ENCODE data around the gene POLH. TPM values are rescaled to one million over a fixed set of nuclear protein-coding genes. Genes with fewer than 3 reads are reported as not detected.

The POLH gene
- total and polyA plus RNA-seq, 2 donors (not counting 1 experiment from before 2014, with no cell fraction given), result 19.0 to 21.8 TPM

- Histone ChIP-seq H3K9me3 (ENCODE audit: control insufficient read depth, insufficient read depth, low read depth, low read length) (no peaks in the 10 kb centered on the region), H3K27me3 (ENCODE audit: control insufficient read depth, insufficient read depth, low read length) (no peaks in the 10 kb centered on the region), H3K4me2 (ENCODE audit: extremely low read depth, insufficient read depth, low read length) (peak within 1 kb of the TSS; percentile 97), H4K20me1 (ENCODE audit: control insufficient read depth, extremely low read depth, insufficient read depth, low read length) (no peaks in the 10 kb centered on the region), H3K36me3 (ENCODE audit: control insufficient read depth, insufficient read depth, low read length) (peaks cover 6% of the 10 kb centered on the region), H3K4me1 (ENCODE audit: control insufficient read depth, extremely low read depth, insufficient read depth, low read length) (peaks cover 4% of the 10 kb centered on the region), H3K27ac (ENCODE audit: insufficient read depth, low read length) (peak within 1 kb of the TSS; percentile 37), H3K9ac (ENCODE audit: insufficient read depth, low read length) (peak within 1 kb of the TSS; percentile 64), H3K4me3 (replicated peaks in 1 of 4; ENCODE audit: control extremely low read depth in 1 of 4, insufficient read depth in 1 of 4, low read depth in 3 of 4, low read length in 4 of 4) (peak within 1 kb of the TSS; percentile 31 to 94 (median 58)), H3K79me2 (ENCODE audit: control insufficient read depth, insufficient read depth, low read length) (peaks cover 28% of the 10 kb centered on the region), H2AFZ (ENCODE audit: low read length) (peak within 1 kb of the TSS; percentile 83)
- no peak for TF ChIP-seq CTCF (conservative IDR thresholded peaks at IDR 0.05 in 1 of 2, IDR thresholded peaks at IDR 0.05 in 1 of 2; ENCODE audit: low read depth in 1 of 2, low read length in 2 of 2)
- no peak for TF ChIP-seq EZH2 (IDR thresholded peaks at IDR 0.05; ENCODE audit: low read length, missing control alignments)
- DNase-seq (ENCODE audit: low read depth in 2 of 2), result peak; percentile 63
Observed at GRCh38 chr6:43635387-43636307, 59.7 kb downstream of the POLH start, which contains the start of gene MAD2L1BP. MAD2L1BP (plus strand) TSS chr6:43635840; CDS start chr6:43635876, 36 bp downstream.

- peaks cover 28% of the 10 kb centered on the region for H3K79me2 ChIP-seq (ENCODE audit: control insufficient read depth, insufficient read depth, low read length)
- DNase-seq (ENCODE audit: low read depth in 2 of 2), result peak; percentile 10 to 22
- H3K4me3 ChIP-seq (replicated peaks in 1 of 4; ENCODE audit: control extremely low read depth in 1 of 4, insufficient read depth in 1 of 4, low read depth in 3 of 4, low read length in 4 of 4), result peak overlapping the region; percentile 31 to 94 (median 58)
- H3K9ac ChIP-seq (ENCODE audit: insufficient read depth, low read length), result peak overlapping the region; percentile 64
- no peaks in the 10 kb centered on the region for H4K20me1 ChIP-seq (ENCODE audit: control insufficient read depth, extremely low read depth, insufficient read depth, low read length)
- H3K4me1 ChIP-seq (ENCODE audit: control insufficient read depth, extremely low read depth, insufficient read depth, low read length), result peaks cover 2% of the 10 kb centered on the region
- TF ChIP-seq CTCF (conservative IDR thresholded peaks at IDR 0.05 in 1 of 2, IDR thresholded peaks at IDR 0.05 in 1 of 2; ENCODE audit: low read depth in 1 of 2, low read length in 2 of 2) (no peak), EZH2 (IDR thresholded peaks at IDR 0.05; ENCODE audit: low read length, missing control alignments) (no peak)
- peak overlapping the region; percentile 97 for H3K4me2 ChIP-seq (ENCODE audit: extremely low read depth, insufficient read depth, low read length)
- H3K27ac ChIP-seq (ENCODE audit: insufficient read depth, low read length), result peak overlapping the region; percentile 37
- no peaks in the 10 kb centered on the region for H3K9me3 ChIP-seq (ENCODE audit: control insufficient read depth, insufficient read depth, low read depth, low read length)
- no peaks in the 10 kb centered on the region for H3K27me3 ChIP-seq (ENCODE audit: control insufficient read depth, insufficient read depth, low read length)
- no peak overlapping the region for H2AFZ ChIP-seq (ENCODE audit: low read length)
- H3K36me3 ChIP-seq (ENCODE audit: control insufficient read depth, insufficient read depth, low read length), result peaks cover 6% of the 10 kb centered on the region
Observed at GRCh38 chr6:43636308-43636659, 60.3 kb downstream of the POLH start.

DNA sequence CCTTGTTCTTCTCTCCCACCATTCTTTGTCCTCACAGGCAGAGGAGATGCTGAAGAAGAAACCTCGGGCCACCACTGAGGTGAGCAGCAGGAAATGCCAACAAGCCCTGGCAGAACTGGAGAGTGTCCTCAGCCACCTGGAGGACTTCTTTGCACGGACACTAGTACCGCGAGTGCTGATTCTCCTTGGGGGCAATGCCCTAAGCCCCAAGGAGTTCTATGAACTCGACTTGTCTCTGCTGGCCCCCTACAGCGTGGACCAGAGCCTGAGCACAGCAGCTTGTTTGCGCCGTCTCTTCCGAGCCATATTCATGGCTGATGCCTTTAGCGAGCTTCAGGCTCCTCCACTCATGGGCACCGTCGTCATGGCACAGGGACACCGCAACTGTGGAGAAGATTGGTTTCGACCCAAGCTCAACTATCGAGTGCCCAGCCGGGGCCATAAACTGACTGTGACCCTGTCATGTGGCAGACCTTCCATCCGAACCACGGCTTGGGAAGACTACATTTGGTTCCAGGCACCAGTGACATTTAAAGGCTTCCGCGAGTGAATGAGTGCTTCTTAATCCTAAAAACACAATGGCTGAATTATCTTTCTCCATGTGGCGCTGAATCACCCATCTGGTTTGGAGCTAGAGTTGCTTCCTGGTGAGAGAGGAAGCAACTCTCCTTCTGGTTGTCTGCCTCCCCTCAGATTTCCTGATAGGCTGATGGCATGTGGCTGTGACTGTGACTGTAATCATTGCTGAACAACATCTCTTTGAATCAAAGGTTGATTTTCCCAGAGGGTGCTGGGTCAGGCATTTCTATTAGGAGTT lies 64.2 kb downstream of the POLH start:
- peaks cover 28% of the 10 kb centered on the region for H3K79me2 ChIP-seq (ENCODE audit: control insufficient read depth, insufficient read depth, low read length)
- H3K27me3 ChIP-seq (ENCODE audit: control insufficient read depth, insufficient read depth, low read length), result no peaks in the 10 kb centered on the region
- peaks cover 2% of the 10 kb centered on the region for H3K4me1 ChIP-seq (ENCODE audit: control insufficient read depth, extremely low read depth, insufficient read depth, low read length)
- H3K9ac ChIP-seq (ENCODE audit: insufficient read depth, low read length), result no peak overlapping the region
- no peaks in the 10 kb centered on the region for H3K9me3 ChIP-seq (ENCODE audit: control insufficient read depth, insufficient read depth, low read depth, low read length)
- no peak for DNase-seq (ENCODE audit: low read depth in 2 of 2)
- H3K4me3 ChIP-seq (replicated peaks in 1 of 4; ENCODE audit: control extremely low read depth in 1 of 4, insufficient read depth in 1 of 4, low read depth in 3 of 4, low read length in 4 of 4), result no peak overlapping the region
- no peaks in the 10 kb centered on the region for H4K20me1 ChIP-seq (ENCODE audit: control insufficient read depth, extremely low read depth, insufficient read depth, low read length)
- H3K36me3 ChIP-seq (ENCODE audit: control insufficient read depth, insufficient read depth, low read length), result peaks cover 8% of the 10 kb centered on the region
- no peak overlapping the region for H3K4me2 ChIP-seq (ENCODE audit: extremely low read depth, insufficient read depth, low read length)
- no peak overlapping the region for H2AFZ ChIP-seq (ENCODE audit: low read length)
- H3K27ac ChIP-seq (ENCODE audit: insufficient read depth, low read length), result no peak overlapping the region
- TF ChIP-seq EZH2 (IDR thresholded peaks at IDR 0.05; ENCODE audit: low read length, missing control alignments), result no peak
- no peak for TF ChIP-seq CTCF (conservative IDR thresholded peaks at IDR 0.05 in 1 of 2, IDR thresholded peaks at IDR 0.05 in 1 of 2; ENCODE audit: low read depth in 1 of 2, low read length in 2 of 2)

Data from fibroblast of lung (primary cell).